ENCODE measurements around the gene LRIT1. TPM values are rescaled to one million over a fixed set of nuclear protein-coding genes. Genes with fewer than 3 reads are reported as not detected.

LRIT1 gene
- polyA plus RNA-seq, 1 of the 3 experiments (the other 2 are of a cell fraction) = not detected

DNA sequence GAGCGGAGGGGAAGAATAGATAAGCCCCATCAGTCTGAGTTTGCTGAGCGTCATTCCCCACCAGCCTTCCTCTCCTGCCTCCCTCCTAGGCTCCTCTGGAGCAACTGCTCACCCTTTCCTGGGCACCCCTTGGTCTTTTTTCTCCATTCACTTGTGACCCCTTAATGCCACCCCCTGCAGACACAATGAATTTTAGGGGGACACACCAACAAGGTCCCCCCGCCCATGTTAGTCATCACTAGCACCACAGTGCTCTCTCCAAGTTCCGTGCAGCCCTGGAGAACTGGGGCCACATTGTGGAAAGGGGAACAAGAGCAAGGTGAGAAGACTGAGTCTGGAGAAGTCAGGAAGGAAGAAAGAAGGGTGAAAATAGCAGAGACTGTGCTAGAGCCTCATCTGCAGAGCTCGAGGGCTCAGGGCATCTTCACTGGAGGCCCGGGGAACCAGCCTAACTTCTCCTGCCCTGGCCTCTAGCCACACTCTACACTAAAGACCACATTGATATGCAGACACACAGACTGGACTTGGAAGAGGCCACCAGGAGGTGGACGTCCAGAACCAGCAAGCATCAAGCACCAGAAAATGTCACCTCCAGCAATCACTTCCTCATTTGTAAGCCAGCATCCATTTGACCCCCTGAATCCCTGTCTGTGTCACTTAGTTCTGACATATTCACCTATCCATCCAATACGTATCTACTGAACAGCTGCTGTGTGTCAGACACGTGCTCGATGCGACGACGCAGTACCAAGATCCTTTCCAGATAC lies 21.0 kb upstream of the LRIT1 start (continued):
- TF ChIP-seq, protein P1, sequence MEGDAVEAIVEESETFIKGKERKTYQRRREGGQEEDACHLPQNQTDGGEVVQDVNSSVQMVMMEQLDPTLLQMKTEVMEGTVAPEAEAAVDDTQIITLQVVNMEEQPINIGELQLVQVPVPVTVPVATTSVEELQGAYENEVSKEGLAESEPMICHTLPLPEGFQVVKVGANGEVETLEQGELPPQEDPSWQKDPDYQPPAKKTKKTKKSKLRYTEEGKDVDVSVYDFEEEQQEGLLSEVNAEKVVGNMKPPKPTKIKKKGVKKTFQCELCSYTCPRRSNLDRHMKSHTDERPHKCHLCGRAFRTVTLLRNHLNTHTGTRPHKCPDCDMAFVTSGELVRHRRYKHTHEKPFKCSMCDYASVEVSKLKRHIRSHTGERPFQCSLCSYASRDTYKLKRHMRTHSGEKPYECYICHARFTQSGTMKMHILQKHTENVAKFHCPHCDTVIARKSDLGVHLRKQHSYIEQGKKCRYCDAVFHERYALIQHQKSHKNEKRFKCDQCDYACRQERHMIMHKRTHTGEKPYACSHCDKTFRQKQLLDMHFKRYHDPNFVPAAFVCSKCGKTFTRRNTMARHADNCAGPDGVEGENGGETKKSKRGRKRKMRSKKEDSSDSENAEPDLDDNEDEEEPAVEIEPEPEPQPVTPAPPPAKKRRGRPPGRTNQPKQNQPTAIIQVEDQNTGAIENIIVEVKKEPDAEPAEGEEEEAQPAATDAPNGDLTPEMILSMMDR (IDR thresholded peaks at IDR 0.05) = no peak

DNA sequence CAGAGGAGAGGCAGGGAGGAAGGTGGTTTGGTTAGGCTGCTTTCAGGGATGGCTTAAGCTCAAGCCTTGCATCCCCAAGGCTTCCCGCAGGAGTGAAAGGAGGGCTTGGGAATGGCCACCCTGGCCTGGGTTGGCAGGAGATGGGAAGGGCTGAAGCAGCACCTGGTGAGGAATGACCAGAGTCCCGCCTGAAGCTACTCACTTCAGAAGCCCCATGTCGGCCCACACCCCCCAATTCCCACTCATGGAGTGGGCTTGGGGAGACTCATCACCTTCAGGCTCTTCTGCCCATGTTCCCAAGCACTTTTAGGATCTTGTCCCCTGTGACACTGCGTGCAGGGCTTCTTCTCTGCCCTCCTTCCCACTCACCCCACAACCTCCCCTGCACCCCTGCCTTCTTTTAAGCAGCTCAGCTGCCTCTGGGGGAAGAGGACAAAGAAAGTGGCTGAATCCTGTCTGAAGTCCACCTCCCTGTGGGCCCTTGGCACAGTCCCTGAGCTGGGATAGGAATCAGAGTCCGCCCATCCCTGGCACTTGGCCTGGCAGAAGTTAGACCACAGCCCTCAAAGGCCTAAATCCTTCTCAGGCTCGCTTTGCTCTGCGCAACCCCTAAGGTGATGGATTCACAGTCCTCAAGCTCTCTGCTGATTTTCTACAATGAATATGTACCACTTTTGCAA lies 20.0 kb upstream of the LRIT1 start:
- Histone ChIP-seq H3K79me2 (ENCODE audit: insufficient read depth) (no peaks in the 10 kb centered on the region), H2AFZ (ENCODE audit: low read depth) (no peak overlapping the region), H3K27me3 (ENCODE audit: insufficient read depth) (no peaks in the 10 kb centered on the region), H3K27ac (ENCODE audit: low read depth in 2 of 2, low read length in 1 of 2) (no peak overlapping the region), H3K36me3 (replicated peaks in 1 of 2; ENCODE audit: control insufficient read depth in 1 of 2, insufficient read depth in 2 of 2, low read length in 1 of 2) (no peaks in the 10 kb centered on the region), H3K4me3 (ENCODE audit: low read depth in 2 of 2, low read length in 1 of 2) (no peak overlapping the region), H3K9ac (no peak overlapping the region), H4K20me1 (ENCODE audit: insufficient read depth) (no peaks in the 10 kb centered on the region), H3K9me2 (no peaks in the 10 kb centered on the region), H3F3A (replicated peaks; ENCODE audit: insufficient read depth) (no peaks in the 10 kb centered on the region), H3K4me1 (ENCODE audit: control insufficient read depth in 1 of 2, insufficient read depth in 2 of 2, low read depth in 1 of 2, low read length in 1 of 2) (peaks cover 0 to 15% of the 10 kb centered on the region in 2 experiments; a peak in 1 of 4 replicates), H3K4me2 (no peak overlapping the region), H3K9me3 (no peaks in the 10 kb centered on the region)
- no peak for DNase-seq
- ChIA-PET CTCF (interaction anchor here (0.7 to 11.2 kb wide), 3 partner anchors 91 to 455 kb away, joined by 3 to 201 read pairs (median 5); no protein-coding TSS in a partner anchor), POLR2A (no interaction called here)
- 54% methylated on average over 6 of the region's 7 CpGs for WGBS (ENCODE audit: low lambda C conversion rate)
- TF ChIP-seq RCOR1 (IDR thresholded peaks at IDR 0.05; ENCODE audit: low read length) (no peak), RAD21 (IDR thresholded peaks at IDR 0.05; ENCODE audit: low read length) (no peak), EZH2phosphoT487 (IDR thresholded peaks at IDR 0.05; ENCODE audit: borderline replicate concordance, low read depth) (no peak), YY1 (IDR thresholded peaks at IDR 0.05; ENCODE audit: low read depth) (no peak), NFIC (IDR thresholded peaks at IDR 0.05; ENCODE audit: borderline replicate concordance) (no peak), TCF12 (IDR thresholded peaks at IDR 0.05) (no peak)
- TF ChIP-seq, protein P2, sequence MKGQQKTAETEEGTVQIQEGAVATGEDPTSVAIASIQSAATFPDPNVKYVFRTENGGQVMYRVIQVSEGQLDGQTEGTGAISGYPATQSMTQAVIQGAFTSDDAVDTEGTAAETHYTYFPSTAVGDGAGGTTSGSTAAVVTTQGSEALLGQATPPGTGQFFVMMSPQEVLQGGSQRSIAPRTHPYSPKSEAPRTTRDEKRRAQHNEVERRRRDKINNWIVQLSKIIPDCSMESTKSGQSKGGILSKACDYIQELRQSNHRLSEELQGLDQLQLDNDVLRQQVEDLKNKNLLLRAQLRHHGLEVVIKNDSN (IDR thresholded peaks at IDR 0.05; ENCODE audit: borderline replicate concordance, low read depth) = no peak
- TF ChIP-seq, protein P3, sequence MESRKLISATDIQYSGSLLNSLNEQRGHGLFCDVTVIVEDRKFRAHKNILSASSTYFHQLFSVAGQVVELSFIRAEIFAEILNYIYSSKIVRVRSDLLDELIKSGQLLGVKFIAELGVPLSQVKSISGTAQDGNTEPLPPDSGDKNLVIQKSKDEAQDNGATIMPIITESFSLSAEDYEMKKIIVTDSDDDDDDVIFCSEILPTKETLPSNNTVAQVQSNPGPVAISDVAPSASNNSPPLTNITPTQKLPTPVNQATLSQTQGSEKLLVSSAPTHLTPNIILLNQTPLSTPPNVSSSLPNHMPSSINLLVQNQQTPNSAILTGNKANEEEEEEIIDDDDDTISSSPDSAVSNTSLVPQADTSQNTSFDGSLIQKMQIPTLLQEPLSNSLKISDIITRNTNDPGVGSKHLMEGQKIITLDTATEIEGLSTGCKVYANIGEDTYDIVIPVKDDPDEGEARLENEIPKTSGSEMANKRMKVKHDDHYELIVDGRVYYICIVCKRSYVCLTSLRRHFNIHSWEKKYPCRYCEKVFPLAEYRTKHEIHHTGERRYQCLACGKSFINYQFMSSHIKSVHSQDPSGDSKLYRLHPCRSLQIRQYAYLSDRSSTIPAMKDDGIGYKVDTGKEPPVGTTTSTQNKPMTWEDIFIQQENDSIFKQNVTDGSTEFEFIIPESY (IDR thresholded peaks at IDR 0.05; ENCODE audit: borderline replicate concordance, low read depth) = no peak
- TF ChIP-seq, protein P4, sequence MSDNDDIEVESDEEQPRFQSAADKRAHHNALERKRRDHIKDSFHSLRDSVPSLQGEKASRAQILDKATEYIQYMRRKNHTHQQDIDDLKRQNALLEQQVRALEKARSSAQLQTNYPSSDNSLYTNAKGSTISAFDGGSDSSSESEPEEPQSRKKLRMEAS (IDR thresholded peaks at IDR 0.05; ENCODE audit: low read depth) = no peak
